Lung (tissue), 12 donors: Measurements from ENCODE around the gene PXMP4. TPM values are rescaled to one million over a fixed set of nuclear protein-coding genes. Genes with fewer than 3 reads are reported as not detected.

Experiments
- ATAC-seq: fragments of 200-7000 bp; cut with Tn5 transposase; one replicate; pipeline ENCODE4 v1.9.1; 2020; ENCODE audit warnings: moderate number of reproducible peaks; ENCODE audit not compliant: insufficient read depth, low FRiP score
- DNase-seq, 3 donors: peaks; one replicate each; pipeline ENCODE4 v3.0.0-alpha.2; 2013 to 2017
- H3K27ac ChIP-seq, 2 donors: one replicate each; pipeline ENCODE4 v1.5.1; 2013; ENCODE audit warnings: mild to moderate bottlenecking in 2 of 2, moderate library complexity in 2 of 2, control low read depth in 1 of 2, inconsistent platforms in 1 of 2, low read depth in 1 of 2, low read length in 1 of 2
- H3K27me3 ChIP-seq, 3 donors: one replicate each; pipeline ENCODE4 v1.5.1; 2013; ENCODE audit warnings: low read length in 2 of 3; ENCODE audit not compliant: control insufficient read depth in 3 of 3, insufficient read depth in 3 of 3
- H3K36me3 ChIP-seq, 4 donors: one replicate each; pipeline ENCODE4 v1.5.1; 2013; ENCODE audit warnings: low read length in 4 of 4, mild to moderate bottlenecking in 1 of 4, moderate library complexity in 1 of 4; ENCODE audit not compliant: control insufficient read depth in 4 of 4, insufficient read depth in 4 of 4
- H3K4me1 ChIP-seq, 5 donors: one replicate each; pipeline ENCODE4 v1.5.1; 2013; ENCODE audit warnings: low read length in 5 of 5, mild to moderate bottlenecking in 2 of 5, moderate library complexity in 1 of 5; ENCODE audit not compliant: control insufficient read depth in 5 of 5, insufficient read depth in 5 of 5
- H3K4me3 ChIP-seq: one replicate; pipeline ENCODE4 v1.5.1; 2013; ENCODE audit warnings: mild to moderate bottlenecking, control low read depth, moderate library complexity
- H3K9ac ChIP-seq, 2 donors: one replicate each; pipeline ENCODE4 v1.5.1; 2013; ENCODE audit warnings: low read length in 2 of 2, control low read depth in 1 of 2; ENCODE audit not compliant: insufficient read depth in 1 of 2
- H3K9me3 ChIP-seq, 4 donors: one replicate each; pipeline ENCODE4 v1.5.1; 2013; ENCODE audit warnings: low read length in 3 of 4, mild to moderate bottlenecking in 1 of 4, moderate library complexity in 1 of 4; ENCODE audit not compliant: control insufficient read depth in 4 of 4, insufficient read depth in 3 of 4
- WGBS, 2 donors: extraction: QIAGEN DNeasy Blood & Tissue Kit; methylation state at CpG; one replicate each; pipeline ENCODE4 v1.1.7; 2013; 5-methylcytosine and 5-hydroxymethylcytosine counted together
- polyA plus RNA-seq, 2 donors: library from polyadenylated mRNA; stranded (reverse); fragments of 200-250 nt; gene quantifications; one replicate each; pipeline ENCODE4 v1.2.1, GENCODE V29; 2013
- total RNA-seq, 2 donors: library from RNA; depleted of rRNA in 1 of 2; stranded (reverse); fragments of >200 nt in 1 of 2; gene quantifications; one replicate each; pipeline ENCODE4 v1.2.1, GENCODE V29; 2014 to 2021
- TF ChIP-seq, protein P1 (sequence below): IDR thresholded peaks from 2 replicates; pipeline ENCODE4 v1.5.1; 2012; ENCODE audit warnings: mild to moderate bottlenecking; ENCODE audit errors: control extremely low read depth, extremely low read depth
- donor health status: control.
- donor health status: control.
- donor health status: Bipolar disorder and iron deficiency.
- donor health status: healthy.
- donor health status: DM: yes; HTN: yes; CAD: no.

The PXMP4 gene
- total and polyA plus RNA-seq, 4 donors: 10.2 to 36.8 (median 26.8) TPM

DNA sequence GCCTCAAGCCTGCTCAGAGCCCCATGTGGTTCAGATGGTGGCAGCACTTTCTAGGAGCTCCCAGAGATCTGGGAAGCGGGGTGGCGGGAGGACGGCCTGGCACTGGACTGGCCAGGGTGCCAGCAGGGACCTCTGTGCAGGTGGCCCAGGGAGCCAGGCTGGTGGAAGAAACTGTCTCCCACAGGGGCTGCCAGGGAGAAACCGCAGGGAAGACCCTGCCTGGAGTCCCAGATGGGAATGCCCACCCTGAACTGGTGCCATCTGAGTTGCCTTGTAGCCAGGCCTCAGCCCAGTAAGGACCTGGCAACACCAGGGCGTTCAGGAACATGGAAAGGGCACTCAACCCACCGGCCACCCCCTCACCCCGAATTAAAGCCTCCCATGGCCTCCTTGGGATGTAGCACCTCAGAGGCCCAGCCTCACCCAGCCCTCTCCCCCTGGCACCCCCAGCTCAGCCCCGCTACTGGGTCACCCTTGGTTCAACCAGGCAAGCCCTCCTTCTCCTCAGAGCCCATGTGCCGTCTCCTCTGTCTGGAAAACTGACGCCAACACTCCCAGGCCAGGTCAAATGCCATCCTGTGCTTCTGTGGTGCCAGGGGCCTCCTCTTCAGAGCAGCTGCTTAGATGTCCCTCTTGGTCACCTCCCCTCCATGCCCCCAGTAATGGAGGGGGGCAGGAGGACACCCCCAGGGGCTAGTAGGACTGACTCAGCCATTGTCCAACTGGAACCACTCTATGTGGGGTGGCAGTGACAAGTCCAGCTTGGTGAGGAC, 63.9 kb downstream of the PXMP4 start:
- Histone ChIP-seq H3K36me3 (peaks cover 0 to 18% (median 4%) of the 10 kb centered on the region in 4 donors), H3K4me1 (peaks cover 0 to 16% (median 0%) of the 10 kb centered on the region in 5 donors), H3K9ac (no peak overlapping the region), H3K27me3 (no peaks in the 10 kb centered on the region), H3K27ac (no peak overlapping the region), H3K9me3 (no peaks in the 10 kb centered on the region), H3K4me3 (no peak overlapping the region)
- 92 to 97% methylated on average over 10 of the region's 10 CpGs for WGBS, 2 donors
- ATAC-seq (no peak), DNase-seq (no peak)
- TF ChIP-seq, protein P1, sequence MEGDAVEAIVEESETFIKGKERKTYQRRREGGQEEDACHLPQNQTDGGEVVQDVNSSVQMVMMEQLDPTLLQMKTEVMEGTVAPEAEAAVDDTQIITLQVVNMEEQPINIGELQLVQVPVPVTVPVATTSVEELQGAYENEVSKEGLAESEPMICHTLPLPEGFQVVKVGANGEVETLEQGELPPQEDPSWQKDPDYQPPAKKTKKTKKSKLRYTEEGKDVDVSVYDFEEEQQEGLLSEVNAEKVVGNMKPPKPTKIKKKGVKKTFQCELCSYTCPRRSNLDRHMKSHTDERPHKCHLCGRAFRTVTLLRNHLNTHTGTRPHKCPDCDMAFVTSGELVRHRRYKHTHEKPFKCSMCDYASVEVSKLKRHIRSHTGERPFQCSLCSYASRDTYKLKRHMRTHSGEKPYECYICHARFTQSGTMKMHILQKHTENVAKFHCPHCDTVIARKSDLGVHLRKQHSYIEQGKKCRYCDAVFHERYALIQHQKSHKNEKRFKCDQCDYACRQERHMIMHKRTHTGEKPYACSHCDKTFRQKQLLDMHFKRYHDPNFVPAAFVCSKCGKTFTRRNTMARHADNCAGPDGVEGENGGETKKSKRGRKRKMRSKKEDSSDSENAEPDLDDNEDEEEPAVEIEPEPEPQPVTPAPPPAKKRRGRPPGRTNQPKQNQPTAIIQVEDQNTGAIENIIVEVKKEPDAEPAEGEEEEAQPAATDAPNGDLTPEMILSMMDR: no peak

DNA sequence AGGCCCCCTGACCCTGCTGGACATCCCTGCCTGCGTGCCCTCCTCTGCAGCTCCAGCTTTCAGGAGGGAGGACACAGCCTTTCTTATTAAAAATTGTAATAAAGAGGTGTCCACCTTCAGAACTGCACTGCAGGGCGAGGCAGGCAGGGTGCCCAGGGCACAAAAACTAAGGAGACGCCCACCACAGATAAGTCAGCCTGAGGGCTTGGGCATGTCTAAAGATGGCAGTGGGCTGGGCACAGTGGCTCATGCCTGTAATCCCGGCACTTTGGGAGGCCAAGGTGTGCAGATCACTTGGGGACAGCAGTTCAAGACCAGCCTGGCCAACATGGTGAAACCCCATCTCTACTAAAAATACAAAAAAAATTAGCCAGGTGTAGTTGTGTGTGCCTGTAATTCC, 64.9 kb downstream of the PXMP4 start:
- Histone ChIP-seq H3K4me3 (no peak overlapping the region), H3K9ac (no peak overlapping the region), H3K9me3 (no peaks in the 10 kb centered on the region), H3K36me3 (peaks cover 0 to 17% (median 5%) of the 10 kb centered on the region in 4 donors), H3K4me1 (peaks cover 0 to 16% (median 0%) of the 10 kb centered on the region in 5 donors), H3K27me3 (no peaks in the 10 kb centered on the region), H3K27ac (peak overlapping the region in 1 of 2 donors; percentile 60)
- TF ChIP-seq, protein P1: no peak
- 65 to 71% methylated on average over 4 of the region's 4 CpGs for WGBS, 2 donors
- ATAC-seq (no peak), DNase-seq (no peak)

DNA sequence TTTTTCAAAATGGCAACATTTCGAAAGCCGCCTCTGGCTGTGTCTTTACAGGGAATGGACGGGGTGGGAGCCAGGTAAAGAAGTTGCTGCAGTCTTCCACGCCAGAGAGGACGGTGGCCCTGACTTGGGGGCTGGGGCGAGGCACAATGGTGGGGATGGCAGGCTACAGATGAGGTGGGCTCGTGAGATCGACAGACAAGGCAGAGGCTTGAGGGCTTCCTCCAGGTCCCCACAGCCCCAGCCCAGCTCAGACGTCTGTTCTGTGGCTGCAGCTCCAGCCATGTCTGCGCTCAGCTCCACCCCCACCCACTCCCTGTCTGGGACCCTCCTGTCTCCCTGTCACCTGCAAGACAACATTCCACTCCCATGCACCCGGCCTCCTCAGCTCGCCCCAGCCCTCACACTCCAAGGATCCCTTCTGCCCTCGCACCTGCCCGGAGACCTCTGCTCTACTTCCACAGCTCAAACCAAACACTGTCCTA, 65.4 kb downstream of the PXMP4 start:
- no peak for ATAC-seq
- WGBS, 2 donors: 65 to 74% methylated on average over 14 of the region's 14 CpGs
- H3K27me3 ChIP-seq: no peaks in the 10 kb centered on the region
- H3K36me3 ChIP-seq: peaks cover 0 to 16% (median 6%) of the 10 kb centered on the region in 4 donors
- H3K4me3 ChIP-seq: no peak overlapping the region
- no peaks in the 10 kb centered on the region for H3K9me3 ChIP-seq
- peak in 2 of 3 donors; percentile 41 to 43 for DNase-seq
- H3K4me1 ChIP-seq: peaks cover 0 to 18% (median 0%) of the 10 kb centered on the region in 5 donors
- TF ChIP-seq, protein P1: no peak
- no peak overlapping the region for H3K9ac ChIP-seq
- peak overlapping the region in 1 of 2 donors; percentile 60 for H3K27ac ChIP-seq
